Bronchial epithelial cell (primary cell): Measurements from ENCODE around the gene PRR36. TPM values are rescaled to one million over a fixed set of nuclear protein-coding genes. Genes with fewer than 3 reads are reported as not detected.

Experiments used
- DNase-seq: peaks from one replicate; pipeline ENCODE4 v3.0.0-alpha.2; 2010; ENCODE audit warnings: low read depth
- FAIRE-seq: peaks from 2 replicates; lab custom pipeline; 2011; peaks lifted over from hg19 to GRCh38; lab: Jason Lieb, UNC
- H3K27me3 ChIP-seq: 2 replicates; pipeline ENCODE4 v1.5.1; 2011; ENCODE audit warnings: low read length; ENCODE audit not compliant: control insufficient read depth, insufficient read depth
- H3K36me3 ChIP-seq: 2 replicates; pipeline ENCODE4 v1.5.1; 2011; ENCODE audit warnings: low read length; ENCODE audit not compliant: control insufficient read depth, insufficient read depth
- H3K4me3 ChIP-seq: 2 replicates; pipeline ENCODE4 v1.5.1; 2011; ENCODE audit warnings: mild to moderate bottlenecking, low read depth, low read length, control low read depth
- total RNA-seq: library from RNA; depleted of rRNA; stranded (reverse); fragments of >200 nt; gene quantifications from 2 replicates; pipeline ENCODE4 v1.2.1, GENCODE V29; 2014
- TF ChIP-seq, protein P1 (sequence below): IDR thresholded peaks from 2 replicates; pipeline ENCODE4 v1.5.1; 2011; ENCODE audit warnings: mild to moderate bottlenecking, moderate library complexity, low read length, control low read depth, inconsistent platforms; ENCODE audit not compliant: insufficient read depth, severe bottlenecking

The PRR36 gene
- total RNA-seq, 1 donor from 2014 or later, result not detected

DNA sequence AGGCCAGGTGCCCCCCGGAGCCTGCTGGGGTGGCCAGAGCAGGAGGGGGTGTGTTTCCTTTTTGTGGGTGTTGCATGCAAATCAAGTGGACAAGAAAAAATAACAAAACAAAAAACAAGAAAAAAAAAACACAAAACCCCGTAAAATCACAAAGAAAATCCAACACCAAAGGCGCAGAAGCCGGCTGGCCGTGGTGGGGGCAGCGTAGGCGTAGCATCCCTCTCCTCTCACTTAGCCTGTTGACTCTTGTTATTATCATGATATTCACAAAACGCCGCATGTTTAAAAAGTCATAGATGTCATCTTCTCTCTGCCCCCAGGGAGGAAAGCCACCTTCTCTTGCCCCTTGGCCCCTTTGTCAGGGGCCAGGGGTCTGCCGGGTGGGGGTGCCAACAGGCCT is 39.5 kb upstream of the PRR36 start:
- no peak for DNase-seq
- Histone ChIP-seq H3K4me3 (no peak overlapping the region), H3K36me3 (peaks cover 7% of the 10 kb centered on the region), H3K27me3 (peaks cover 2% of the 10 kb centered on the region)
- FAIRE-seq, result no peak
- TF ChIP-seq, protein P1, sequence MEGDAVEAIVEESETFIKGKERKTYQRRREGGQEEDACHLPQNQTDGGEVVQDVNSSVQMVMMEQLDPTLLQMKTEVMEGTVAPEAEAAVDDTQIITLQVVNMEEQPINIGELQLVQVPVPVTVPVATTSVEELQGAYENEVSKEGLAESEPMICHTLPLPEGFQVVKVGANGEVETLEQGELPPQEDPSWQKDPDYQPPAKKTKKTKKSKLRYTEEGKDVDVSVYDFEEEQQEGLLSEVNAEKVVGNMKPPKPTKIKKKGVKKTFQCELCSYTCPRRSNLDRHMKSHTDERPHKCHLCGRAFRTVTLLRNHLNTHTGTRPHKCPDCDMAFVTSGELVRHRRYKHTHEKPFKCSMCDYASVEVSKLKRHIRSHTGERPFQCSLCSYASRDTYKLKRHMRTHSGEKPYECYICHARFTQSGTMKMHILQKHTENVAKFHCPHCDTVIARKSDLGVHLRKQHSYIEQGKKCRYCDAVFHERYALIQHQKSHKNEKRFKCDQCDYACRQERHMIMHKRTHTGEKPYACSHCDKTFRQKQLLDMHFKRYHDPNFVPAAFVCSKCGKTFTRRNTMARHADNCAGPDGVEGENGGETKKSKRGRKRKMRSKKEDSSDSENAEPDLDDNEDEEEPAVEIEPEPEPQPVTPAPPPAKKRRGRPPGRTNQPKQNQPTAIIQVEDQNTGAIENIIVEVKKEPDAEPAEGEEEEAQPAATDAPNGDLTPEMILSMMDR, result no peak

DNA sequence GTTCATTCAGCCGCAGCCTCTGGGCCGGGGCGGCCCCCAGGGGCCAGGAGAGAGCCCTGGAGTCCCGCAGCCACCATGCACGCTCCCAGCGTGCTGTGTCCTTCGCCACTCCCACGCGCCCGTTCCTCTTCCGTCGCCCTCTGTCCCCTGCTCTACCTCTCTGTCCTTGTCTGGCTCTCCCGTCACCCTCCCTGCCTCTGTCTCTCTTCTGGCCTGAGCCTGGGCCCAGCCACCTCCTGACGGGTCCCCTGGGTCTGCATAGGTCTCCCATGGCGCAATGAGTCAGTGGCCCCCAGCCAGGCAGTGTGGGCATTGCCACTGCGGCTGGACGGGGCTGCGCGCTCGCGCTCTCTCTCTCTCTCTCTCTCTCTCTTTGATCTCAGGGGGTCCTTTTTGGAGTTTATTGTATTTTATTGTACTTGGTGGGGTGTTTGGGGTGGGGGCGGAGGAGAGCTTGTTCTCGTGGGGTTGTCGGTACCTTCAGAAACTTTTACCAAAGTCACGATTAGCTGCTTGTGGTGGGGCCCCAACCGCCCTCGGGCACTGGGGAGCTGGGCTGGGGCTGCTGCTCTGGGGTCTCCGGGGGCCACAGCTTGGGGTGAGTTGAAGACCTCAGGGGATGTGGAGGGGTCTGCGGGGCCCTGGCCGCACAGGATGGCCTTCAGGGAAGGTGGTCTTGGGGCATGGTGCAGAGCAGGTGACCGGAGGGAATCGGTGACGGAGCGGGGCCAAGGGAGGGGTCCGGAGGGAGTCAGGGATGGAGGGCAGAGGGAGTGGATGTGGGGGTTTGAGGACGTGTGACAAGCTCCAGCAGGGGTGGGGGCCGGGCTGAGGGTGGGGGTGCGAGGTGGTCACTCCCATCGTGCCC is 38.7 kb upstream of the PRR36 start:
- Histone ChIP-seq H3K27me3 (peaks cover 2% of the 10 kb centered on the region), H3K36me3 (peaks cover 7% of the 10 kb centered on the region), H3K4me3 (no peak overlapping the region)
- DNase-seq (no peak), FAIRE-seq (no peak)
- TF ChIP-seq, protein P1, result no peak

DNA sequence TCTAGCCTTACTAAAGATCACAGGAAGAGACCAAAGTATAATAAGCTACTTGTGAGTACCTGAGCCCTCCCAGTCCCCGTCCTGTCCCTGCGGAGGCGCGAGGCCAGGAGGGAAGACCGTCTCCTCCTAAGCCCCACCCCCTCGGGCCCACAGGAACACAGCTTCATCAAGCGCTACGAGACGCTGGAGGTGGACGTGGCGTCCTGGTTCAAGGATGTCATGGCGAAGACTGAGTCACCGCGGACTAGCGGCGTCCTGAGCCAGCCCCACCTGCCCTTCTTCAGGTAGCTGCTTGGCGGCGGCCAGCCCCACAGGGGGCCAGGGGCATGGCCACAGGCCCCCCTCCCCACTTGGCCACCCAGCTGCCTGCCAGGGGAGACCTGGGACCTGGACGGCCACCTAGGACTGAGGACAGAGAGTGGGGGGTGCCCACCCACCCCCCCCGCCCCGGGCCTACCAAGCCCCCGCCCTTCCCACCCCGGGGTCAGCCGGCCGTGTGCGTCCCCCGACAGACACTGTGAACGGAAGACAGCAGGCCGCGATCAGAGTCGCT is 38.0 kb upstream of the PRR36 start:
- DNase-seq, result no peak
- Histone ChIP-seq H3K27me3 (peaks cover 2% of the 10 kb centered on the region), H3K4me3 (no peak overlapping the region), H3K36me3 (peaks cover 8% of the 10 kb centered on the region)
- no peak for FAIRE-seq
- TF ChIP-seq, protein P1, result no peak

DNA sequence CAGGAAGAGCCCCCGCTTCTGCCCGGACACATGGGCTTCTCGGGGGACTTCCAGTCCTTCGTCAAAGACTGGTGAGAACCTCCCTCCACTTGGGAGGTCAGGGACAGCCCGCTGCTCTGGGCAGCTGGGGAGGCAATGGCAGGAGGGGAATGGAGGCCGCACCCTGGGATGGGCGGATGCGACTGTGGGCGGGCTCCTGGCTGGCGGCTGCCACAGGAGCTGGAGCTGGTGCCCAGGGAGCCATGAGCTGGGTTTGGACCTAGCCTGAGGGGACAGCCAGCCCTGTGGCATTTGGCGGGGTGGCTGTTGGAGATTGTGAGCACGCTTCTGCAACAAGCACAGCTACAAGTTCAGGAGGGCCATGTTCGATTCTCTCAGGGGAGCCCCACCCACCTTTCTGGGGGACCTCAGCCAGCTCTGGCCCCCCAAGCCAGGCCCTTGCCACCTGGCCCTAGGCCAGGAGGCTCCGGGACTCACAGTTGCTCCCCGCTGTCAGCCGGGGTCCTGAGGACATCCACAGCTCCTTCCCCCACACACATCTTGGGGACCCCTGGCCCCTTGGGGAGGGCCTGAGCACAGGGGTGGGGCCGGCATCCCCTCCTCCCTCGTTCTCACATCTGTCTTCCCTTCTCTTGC is 37.4 kb upstream of the PRR36 start:
- TF ChIP-seq, protein P1, result no peak
- no peak for DNase-seq
- no peak for FAIRE-seq
- no peak overlapping the region for H3K4me3 ChIP-seq
- H3K27me3 ChIP-seq, result peaks cover 2% of the 10 kb centered on the region
- H3K36me3 ChIP-seq, result peaks cover 9% of the 10 kb centered on the region

DNA sequence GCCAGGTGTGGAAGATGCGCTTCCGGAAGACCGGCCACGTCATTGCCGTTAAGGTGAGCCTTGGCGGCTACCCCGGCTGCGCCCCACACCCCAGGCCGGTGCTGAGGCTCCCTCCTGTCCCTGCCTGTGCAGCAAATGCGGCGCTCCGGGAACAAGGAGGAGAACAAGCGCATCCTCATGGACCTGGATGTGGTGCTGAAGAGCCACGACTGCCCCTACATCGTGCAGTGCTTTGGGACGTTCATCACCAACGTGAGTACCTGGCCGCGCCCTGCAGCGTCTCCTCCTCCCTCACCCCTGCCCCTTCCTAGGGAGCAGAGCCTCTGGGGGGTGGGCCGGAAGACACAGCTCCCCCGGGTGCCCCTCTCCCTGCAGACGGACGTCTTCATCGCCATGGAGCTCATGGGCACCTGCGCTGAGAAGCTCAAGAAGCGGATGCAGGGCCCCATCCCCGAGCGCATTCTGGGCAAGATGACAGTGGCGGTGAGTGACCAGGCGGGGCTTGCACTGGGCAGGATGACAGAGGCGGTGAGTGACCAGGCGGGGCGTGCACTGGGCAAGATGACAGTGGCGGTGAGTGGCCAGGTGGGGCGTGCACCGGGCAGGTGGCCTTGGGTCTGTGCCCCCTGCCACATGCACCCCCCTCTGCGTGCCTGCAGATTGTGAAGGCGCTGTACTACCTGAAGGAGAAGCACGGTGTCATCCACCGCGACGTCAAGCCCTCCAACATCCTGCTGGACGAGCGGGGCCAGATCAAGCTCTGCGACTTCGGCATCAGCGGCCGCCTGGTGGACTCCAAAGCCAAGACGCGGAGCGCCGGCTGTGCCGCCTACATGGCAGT is 36.4 kb upstream of the PRR36 start:
- FAIRE-seq (no peak), DNase-seq (no peak)
- H3K4me3 ChIP-seq, result no peak overlapping the region
- H3K36me3 ChIP-seq, result peaks cover 12% of the 10 kb centered on the region
- no peaks in the 10 kb centered on the region for H3K27me3 ChIP-seq
- TF ChIP-seq, protein P1, result no peak
